HepG2 (cell line): ENCODE results near the gene NEDD8. TPM values are rescaled to one million over a fixed set of nuclear protein-coding genes. Genes with fewer than 3 reads are reported as not detected.

Source experiments
- AKNA ChIP-seq: sonication (generic); formaldehyde crosslinking; IDR thresholded peaks from 2 replicates; pipeline ENCODE4 v1.4.0; 2020; ENCODE audit warnings: missing genetic modification reagents, borderline replicate concordance
- ATF6 ChIP-seq: sonication (generic); formaldehyde crosslinking; conservative IDR thresholded peaks from 2 replicates; pipeline ENCODE4 v1.4.0; 2020; ENCODE audit warnings: missing genetic modification reagents
- BORCS8-MEF2B ChIP-seq: sonication (generic); formaldehyde crosslinking; IDR thresholded peaks from 2 replicates; pipeline ENCODE4 v1.8.0; 2022; ENCODE audit warnings: mild to moderate bottlenecking, missing genetic modification reagents
- FOXC1 ChIP-seq: sonication (generic); formaldehyde crosslinking; IDR thresholded peaks from 2 replicates; pipeline ENCODE4 v1.8.0; 2022; ENCODE audit warnings: mild to moderate bottlenecking, missing genetic modification reagents, borderline replicate concordance
- HMGA1 ChIP-seq: sonication (generic); formaldehyde crosslinking; conservative IDR thresholded peaks from 2 replicates; pipeline ENCODE4 v1.4.0; 2020; ENCODE audit warnings: missing genetic modification reagents
- HNF1B ChIP-seq: sonication (generic); formaldehyde crosslinking; IDR thresholded peaks from 2 replicates; pipeline ENCODE4 v1.5.1; 2020; ENCODE audit warnings: mild to moderate bottlenecking, moderate library complexity, missing genetic modification reagents
- HOXD1 ChIP-seq: sonication (generic); formaldehyde crosslinking; IDR thresholded peaks from 2 replicates; pipeline ENCODE4 v1.5.0; 2020; ENCODE audit warnings: missing genetic modification reagents
- JUN ChIP-seq: sonication (generic); formaldehyde crosslinking; IDR thresholded peaks from 2 replicates; pipeline ENCODE4 v1.4.0; 2020; ENCODE audit warnings: mild to moderate bottlenecking, missing genetic modification reagents
- KLF9 ChIP-seq: IDR thresholded peaks from 2 replicates; pipeline ENCODE4 v1.6.1; 2016; ENCODE audit warnings: low read depth
- MEIS1 ChIP-seq: sonication (generic); formaldehyde crosslinking; IDR thresholded peaks from 2 replicates; pipeline ENCODE4 v1.9.0; 2021; ENCODE audit warnings: mild to moderate bottlenecking, missing genetic modification reagents, moderate library complexity, borderline replicate concordance
- PHF8 ChIP-seq: sonication (generic); formaldehyde crosslinking; IDR thresholded peaks from 2 replicates; pipeline ENCODE4 v1.5.0; 2020; ENCODE audit warnings: missing genetic modification reagents
- SATB2 ChIP-seq: sonication (generic); formaldehyde crosslinking; IDR thresholded peaks from 2 replicates; pipeline ENCODE4 v1.5.0; 2020; ENCODE audit warnings: missing genetic modification reagents
- SP2 ChIP-seq: sonication (generic); formaldehyde crosslinking; IDR thresholded peaks from 2 replicates; pipeline ENCODE4 v1.5.1; 2020; ENCODE audit warnings: mild to moderate bottlenecking, missing genetic modification reagents
- SYNCRIP ChIP-seq: fragments of 200-400 bp; formaldehyde crosslinking; IDR thresholded peaks from 2 replicates; pipeline ENCODE4 v1.6.1; 2018; ENCODE audit warnings: mild to moderate bottlenecking, low read depth, low read length; ENCODE audit not compliant: insufficient read depth
- TBX2 ChIP-seq: sonication (generic); formaldehyde crosslinking; IDR thresholded peaks from 2 replicates; pipeline ENCODE4 v1.5.0; 2020; ENCODE audit warnings: missing genetic modification reagents, mild to moderate bottlenecking, borderline replicate concordance
- TIGD3 ChIP-seq: sonication (generic); formaldehyde crosslinking; IDR thresholded peaks from 2 replicates; pipeline ENCODE4 v1.5.1; 2020; ENCODE audit warnings: mild to moderate bottlenecking, missing genetic modification reagents, borderline replicate concordance
- ZC3H4 ChIP-seq: sonication (generic); formaldehyde crosslinking; IDR thresholded peaks from 2 replicates; pipeline ENCODE4 v1.4.0; 2020; ENCODE audit warnings: missing genetic modification reagents, borderline replicate concordance
- ZMAT3 ChIP-seq: sonication (generic); formaldehyde crosslinking; conservative IDR thresholded peaks from 2 replicates; pipeline ENCODE4 v1.7.0; 2021; ENCODE audit warnings: missing genetic modification reagents
- polyA plus RNA-seq, 8 experiments: library from polyadenylated mRNA; depleted of rRNA in 3 of 8; stranded (reverse) in 7 of 8; unstranded in 1 of 8; fragments of >200 nt; fragmentation: Illumina TruSeq in 4 of 8; extraction: Trizol in 4 of 8; gene quantifications; 2 replicates each; pipeline versions ENCODE4 v1.2.1 to v1.2.3, GENCODE V29; 2011 to 2016; ENCODE audit warnings: low read depth in 4 of 8, missing spikeins in 1 of 8, mixed read lengths in 1 of 8; ENCODE audit not compliant: insufficient read depth in 1 of 8
- total RNA-seq, 5 experiments: library from RNA; depleted of rRNA; stranded (reverse); fragments of >200 nt; fragmentation: Illumina TruSeq; extraction: Trizol; gene quantifications; 2 replicates each; pipeline ENCODE4 v1.2.3, GENCODE V29; 2016; ENCODE audit warnings: low read depth in 1 of 5

The NEDD8 gene
- total and polyA plus RNA-seq, 2 of the 13 experiments (the other 11 are each of a cell fraction or from before 2014, with no cell fraction given) = 535 to 713 TPM

- TF ChIP-seq AKNA (CRISPR knock-in tag) = peak; percentile 96
- TF ChIP-seq ZMAT3 (CRISPR knock-in tag) = peak; percentile 100
- peak; percentile 83 for TF ChIP-seq JUN (CRISPR knock-in tag)
- peak; percentile 79 for TF ChIP-seq SATB2 (CRISPR knock-in tag)
- peak; percentile 97 for TF ChIP-seq KLF9 (CRISPR knock-in tag)
- peak; percentile 100 for TF ChIP-seq MEIS1 (CRISPR knock-in tag)
- TF ChIP-seq ZC3H4 = no peak; the same call in 1 of the 2 replicates
- TF ChIP-seq HNF1B (CRISPR knock-in tag) = peak; percentile 88; the same call in 1 of the 2 replicates
- TF ChIP-seq SYNCRIP = no peak
- peak; percentile 98 for TF ChIP-seq BORCS8-MEF2B
- peak; percentile 80 for TF ChIP-seq HOXD1
- peak; percentile 99 for TF ChIP-seq TBX2 (CRISPR knock-in tag)
- peak; percentile 98 for TF ChIP-seq TIGD3 (CRISPR knock-in tag)
- TF ChIP-seq FOXC1 = peak; percentile 95
- TF ChIP-seq SP2 (CRISPR knock-in tag) = peak; percentile 69; the same call in 1 of the 2 replicates
- TF ChIP-seq ATF6 (CRISPR knock-in tag) = no peak; the same call in 1 of the 2 replicates
- TF ChIP-seq HMGA1 = no peak
- TF ChIP-seq PHF8 (CRISPR knock-in tag) = peak; percentile 100
These were observed 36.7 kb downstream of the NEDD8 start, which contains the start of gene TM9SF1 (continued) for GRCh38 chr14:24195186-24196070.
